ENCODE results near the gene NOM1. TPM values are rescaled to one million over a fixed set of nuclear protein-coding genes. Genes with fewer than 3 reads are reported as not detected.

NOM1 gene
- polyA plus RNA-seq, 1 of the 3 experiments (the other 2 are of a cell fraction), result 18.1 TPM

GRCh38 chr7:156954941-156955340 lies 5.4 kb downstream of the NOM1 start (continued):
- TF ChIP-seq FOXJ3 (CRISPR knock-in tag; IDR thresholded peaks at IDR 0.05), result no peak
- TF ChIP-seq MEF2A (IDR thresholded peaks at IDR 0.05; ENCODE audit: borderline replicate concordance, low read depth), result no peak
- no peak for TF ChIP-seq NRF1 (IDR thresholded peaks at IDR 0.05; ENCODE audit: low read depth, low read length)
- TF ChIP-seq USF2 (IDR thresholded peaks at IDR 0.05; ENCODE audit: borderline replicate concordance, low read depth, low read length), result no peak
- no peak for TF ChIP-seq GATA2 (CRISPR knock-in tag; IDR thresholded peaks at IDR 0.05)
- TF ChIP-seq TEAD4 (IDR thresholded peaks at IDR 0.05; ENCODE audit: borderline replicate concordance, insufficient read depth), result no peak

- CTCF ChIA-PET, result interaction anchor here (0.7 to 2.4 kb wide), 4 partner anchors 8 to 317 kb away, joined by 3 to 8 read pairs (median 6); no protein-coding TSS in a partner anchor
- no peak overlapping the region for H3K9ac ChIP-seq
Measured at GRCh38 chr7:156956727-156957126, 7.2 kb downstream of the NOM1 start.

More at GRCh38 chr7:156956727-156957126, 7.2 kb downstream of the NOM1 start:
- Histone ChIP-seq H3F3A (replicated peaks; ENCODE audit: insufficient read depth) (peaks cover 4% of the 10 kb centered on the region), H3K4me2 (no peak overlapping the region), H3K27ac (ENCODE audit: low read depth in 2 of 2, low read length in 1 of 2) (no peak overlapping the region), H3K27me3 (ENCODE audit: insufficient read depth) (no peaks in the 10 kb centered on the region), H3K36me3 (replicated peaks in 1 of 2; ENCODE audit: control insufficient read depth in 1 of 2, insufficient read depth in 2 of 2, low read length in 1 of 2) (peaks cover 83 to 88% of the 10 kb centered on the region in 2 experiments), H3K9me2 (no peaks in the 10 kb centered on the region), H2AFZ (ENCODE audit: low read depth) (no peak overlapping the region), H3K4me3 (ENCODE audit: low read depth in 2 of 2, low read length in 1 of 2) (no peak overlapping the region), H3K9me3 (no peaks in the 10 kb centered on the region), H3K79me2 (ENCODE audit: insufficient read depth) (peaks cover 83% of the 10 kb centered on the region), H3K4me1 (ENCODE audit: control insufficient read depth in 1 of 2, insufficient read depth in 2 of 2, low read depth in 1 of 2, low read length in 1 of 2) (peaks cover 5 to 9% of the 10 kb centered on the region in 2 experiments; a peak in 3 of 4 replicates), H4K20me1 (ENCODE audit: insufficient read depth) (peaks cover 51% of the 10 kb centered on the region)
- DNase-seq, result no peak
- POLR2A ChIA-PET, result interaction anchor here (0.5 kb wide), 1 partner anchor 438 kb away, joined by 6 read pairs; no protein-coding TSS in a partner anchor
- 88% methylated on average over 2 of the region's 2 CpGs for WGBS (ENCODE audit: low lambda C conversion rate)
- no peak for TF ChIP-seq RXRA (IDR thresholded peaks at IDR 0.05; ENCODE audit: borderline replicate concordance, low read depth)
- TF ChIP-seq USF1 (IDR thresholded peaks at IDR 0.05; ENCODE audit: borderline replicate concordance, low read depth), result no peak
- TF ChIP-seq ZBTB33 (IDR thresholded peaks at IDR 0.05; ENCODE audit: borderline replicate concordance, low read depth), result no peak
- no peak for TF ChIP-seq SMC3 (IDR thresholded peaks at IDR 0.05; ENCODE audit: low read depth, low read length)
- no peak for TF ChIP-seq NFIC (IDR thresholded peaks at IDR 0.05; ENCODE audit: borderline replicate concordance)
- no peak for TF ChIP-seq MAX (IDR thresholded peaks at IDR 0.05; ENCODE audit: low read depth)
- no peak for TF ChIP-seq FOSL2 (IDR thresholded peaks at IDR 0.05; ENCODE audit: borderline replicate concordance, low read depth)
- TF ChIP-seq POLR2AphosphoS5 (IDR thresholded peaks at IDR 0.05; ENCODE audit: low read depth, low read length), result no peak
- no peak for TF ChIP-seq YY1 (IDR thresholded peaks at IDR 0.05; ENCODE audit: low read depth)
- TF ChIP-seq IRF3 (IDR thresholded peaks at IDR 0.05; ENCODE audit: low read depth, low read length), result no peak
- no peak for TF ChIP-seq JUND (IDR thresholded peaks at IDR 0.05)
- TF ChIP-seq REST (IDR thresholded peaks at IDR 0.05; ENCODE audit: low read depth, low read length), result no peak
- TF ChIP-seq NRF1 (IDR thresholded peaks at IDR 0.05; ENCODE audit: low read depth, low read length), result no peak
- TF ChIP-seq RCOR1 (IDR thresholded peaks at IDR 0.05; ENCODE audit: low read length), result no peak
- no peak for TF ChIP-seq TEAD4 (IDR thresholded peaks at IDR 0.05; ENCODE audit: borderline replicate concordance, insufficient read depth)
- TF ChIP-seq MEF2A (IDR thresholded peaks at IDR 0.05; ENCODE audit: borderline replicate concordance, low read depth), result no peak
- no peak for TF ChIP-seq CHD2 (IDR thresholded peaks at IDR 0.05; ENCODE audit: low read length, partially characterized antibody)
- no peak for TF ChIP-seq EZH2phosphoT487 (IDR thresholded peaks at IDR 0.05; ENCODE audit: borderline replicate concordance, low read depth)
- no peak for TF ChIP-seq SIN3A (IDR thresholded peaks at IDR 0.05; ENCODE audit: borderline replicate concordance, low read depth, low read length)
- no peak for TF ChIP-seq EP300 (IDR thresholded peaks at IDR 0.05; ENCODE audit: borderline replicate concordance in 1 of 2, low read depth in 1 of 2, low read length in 1 of 2)
